Skin epidermis (tissue), 12 donors: Measurements from ENCODE around the gene TSPAN8.
"Not testable (repeated sequence)": the region's sequence is repeated elsewhere in the genome, so short reads cannot be mapped to it uniquely, and the experiment has no call there.

Experiments
- H3K27ac ChIP-seq, 21 experiments: fragments of 200-600 bp; sonication (generic) in 11 of 21; one replicate each; pipeline ENCODE4 v1.5.0; 2020; ENCODE audit warnings: mild to moderate bottlenecking in 3 of 21, inconsistent platforms in 2 of 21, moderate library complexity in 2 of 21
- H3K4me3 ChIP-seq, 7 experiments: fragments of 200-600 bp; sonication (generic) in 2 of 7; one replicate each; pipeline ENCODE4 v1.5.0; 2020; ENCODE audit warnings: inconsistent platforms in 2 of 7, mild to moderate bottlenecking in 2 of 7, moderate library complexity in 1 of 7

Gene TSPAN8

DNA sequence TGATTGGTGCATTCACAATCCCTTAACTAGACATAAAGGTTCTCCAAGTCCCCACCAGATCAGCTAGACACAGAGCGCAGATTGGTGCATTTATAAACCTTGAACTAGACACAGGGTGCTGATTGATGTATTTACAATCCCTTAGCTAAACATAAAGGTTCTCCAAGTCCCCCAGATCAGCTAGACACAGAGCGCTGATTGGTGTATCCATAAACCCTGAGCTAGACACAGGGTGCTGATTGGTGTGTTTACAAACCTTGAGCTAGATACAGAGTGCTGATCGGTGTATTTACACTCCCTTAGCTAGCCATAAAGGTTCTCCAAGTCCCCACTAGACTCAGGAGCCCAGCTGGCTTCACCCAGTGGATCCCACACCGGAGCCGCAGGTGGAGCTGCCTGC lies 8.0 kb upstream of the TSPAN8 start:
- H3K4me3 ChIP-seq, H3K27ac ChIP-seq: not testable (repeated sequence)

GRCh38 chr12:71164568-71165197 lies 6.9 kb upstream of the TSPAN8 start:
- Histone ChIP-seq H3K4me3 (no peak overlapping the region), H3K27ac (no peak overlapping the region)

GRCh38 chr12:71164166-71164565 lies 6.4 kb upstream of the TSPAN8 start:
- no peak overlapping the region for H3K4me3 ChIP-seq
- H3K27ac ChIP-seq = no peak overlapping the region

GRCh38 chr12:71162832-71163763 lies 5.3 kb upstream of the TSPAN8 start:
- no peak overlapping the region for H3K27ac ChIP-seq

GRCh38 chr12:71161591-71161990 lies 3.8 kb upstream of the TSPAN8 start:
- no peak overlapping the region for H3K4me3 ChIP-seq
- H3K27ac ChIP-seq = no peak overlapping the region

More at GRCh38 chr12:71162832-71163763, 5.3 kb upstream of the TSPAN8 start:
- H3K4me3 ChIP-seq = no peak overlapping the region

GRCh38 chr12:71160585-71160984 lies 2.8 kb upstream of the TSPAN8 start:
- Histone ChIP-seq H3K4me3 (no peak overlapping the region), H3K27ac (no peak overlapping the region)

DNA sequence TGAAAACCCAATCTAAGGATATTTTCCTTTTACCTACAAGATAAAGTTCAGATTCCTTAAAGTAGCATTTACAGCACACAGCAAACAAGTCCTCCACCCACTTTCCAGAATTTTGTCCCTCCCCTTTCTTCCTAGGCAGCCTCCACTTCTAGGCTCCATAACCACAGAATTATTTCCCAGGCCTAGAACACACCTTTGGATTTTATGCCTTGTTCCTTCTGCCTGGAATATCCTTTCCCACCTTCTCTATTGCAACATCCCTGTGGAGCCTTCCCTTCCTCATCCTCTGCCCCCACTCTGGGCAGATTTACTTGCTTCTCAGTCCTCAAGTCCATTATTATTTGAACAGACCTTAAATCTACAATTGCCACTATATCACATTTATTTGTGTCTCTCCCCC lies 2.1 kb upstream of the TSPAN8 start:
- Histone ChIP-seq H3K4me3 (no peak overlapping the region), H3K27ac (peak overlapping the region in 1 of 21 experiments; percentile 13)

DNA sequence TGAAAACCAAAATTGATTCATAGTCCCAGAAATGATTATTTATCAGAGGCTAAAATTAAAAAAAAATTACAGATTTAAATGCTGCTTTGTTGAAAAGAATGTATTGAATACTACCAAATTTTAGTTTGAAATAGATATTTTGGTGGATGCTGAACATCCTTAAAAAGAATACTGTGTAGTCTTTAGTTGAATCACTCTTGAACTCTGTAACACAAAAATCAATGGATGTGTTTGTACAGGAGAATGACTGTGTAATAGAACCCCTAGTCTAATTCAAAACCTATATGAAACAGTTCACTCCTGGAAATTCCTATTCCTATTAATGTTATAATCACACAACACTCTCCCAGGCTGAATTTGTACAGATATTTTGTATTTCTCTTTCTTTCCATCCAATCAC lies 1.5 kb upstream of the TSPAN8 start:
- Histone ChIP-seq H3K27ac (no peak overlapping the region), H3K4me3 (no peak overlapping the region)

- no peak overlapping the region for H3K4me3 ChIP-seq
Observed at GRCh38 chr12:71158361-71158882, 623 bp upstream of the TSPAN8 start.

GRCh38 chr12:71155225-71155624 lies 2.6 kb downstream of the TSPAN8 start:
- H3K4me3 ChIP-seq = no peak overlapping the region
- H3K27ac ChIP-seq = no peak overlapping the region

More at GRCh38 chr12:71158361-71158882, 623 bp upstream of the TSPAN8 start:
- H3K27ac ChIP-seq = no peak overlapping the region

DNA sequence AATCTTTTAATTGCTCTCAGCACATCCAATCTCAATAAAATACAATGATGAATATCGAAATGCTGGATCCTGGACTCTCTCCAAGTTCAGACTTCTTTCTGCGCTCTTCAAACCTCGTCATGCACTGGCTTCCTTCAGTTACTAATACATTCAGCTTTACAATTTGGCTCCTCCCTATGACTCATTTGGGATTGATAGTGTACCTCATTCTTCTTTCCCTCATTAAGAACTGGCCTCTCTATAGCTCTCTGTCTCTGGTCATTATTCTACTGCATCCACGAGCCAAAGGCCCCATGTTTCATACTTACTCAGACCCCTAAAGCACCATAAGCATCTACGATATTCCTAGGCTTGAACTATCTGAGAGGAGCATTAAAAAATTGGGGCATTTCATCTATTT lies 4.9 kb downstream of the TSPAN8 start:
- H3K4me3 ChIP-seq = no peak overlapping the region

GRCh38 chr12:71150041-71150440 lies 7.8 kb downstream of the TSPAN8 start:
- not testable (repeated sequence) for H3K27ac ChIP-seq, H3K4me3 ChIP-seq

More for the DNA sequence above, 4.9 kb downstream of the TSPAN8 start:
- no peak overlapping the region for H3K27ac ChIP-seq

DNA sequence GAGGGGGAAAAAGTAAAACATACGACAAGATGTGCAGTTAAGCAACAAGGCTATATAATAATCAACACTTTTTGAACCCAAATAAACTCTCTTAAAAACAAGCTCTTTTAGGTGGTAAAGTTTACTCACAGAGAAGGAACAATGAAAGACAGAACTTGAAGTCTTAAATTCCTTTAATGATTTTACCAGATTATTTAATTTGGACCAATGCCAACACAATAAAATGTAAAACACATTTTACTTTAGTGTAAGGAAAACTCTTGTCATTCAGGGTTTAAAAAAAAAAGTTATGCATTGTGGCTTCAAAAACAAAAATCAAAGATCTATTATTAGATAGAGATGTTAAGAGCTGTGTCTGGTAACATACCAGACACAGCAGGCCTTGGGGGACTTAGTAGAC lies 13.1 kb downstream of the TSPAN8 start:
- Histone ChIP-seq H3K27ac (no peak overlapping the region), H3K4me3 (no peak overlapping the region)

DNA sequence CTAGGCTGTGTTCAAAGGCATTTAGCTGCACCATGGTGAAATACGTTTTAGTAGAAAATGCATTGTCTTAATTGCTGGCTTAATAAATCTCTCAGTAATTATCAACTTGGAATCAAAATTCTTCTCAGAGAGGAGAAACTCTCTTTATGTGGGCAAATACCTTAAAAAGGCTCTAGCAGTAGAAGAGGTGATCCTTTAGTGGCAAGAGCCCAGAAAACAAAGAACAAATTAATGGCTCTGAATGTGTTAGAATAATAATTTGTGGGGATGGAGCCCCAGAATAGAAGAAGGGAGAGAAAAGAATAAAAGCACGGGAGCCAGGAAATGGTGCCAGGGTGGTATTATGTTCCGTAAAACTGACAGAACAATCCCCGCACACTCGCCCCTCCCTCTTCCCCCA lies 14.8 kb downstream of the TSPAN8 start:
- H3K27ac ChIP-seq = no peak overlapping the region

GRCh38 chr12:71142016-71142415 lies 15.8 kb downstream of the TSPAN8 start:
- no peak overlapping the region for H3K4me3 ChIP-seq
- peak overlapping the region in 3 of 21 experiments; percentile 14 to 54 (median 18) for H3K27ac ChIP-seq

More for the DNA sequence above, 14.8 kb downstream of the TSPAN8 start:
- H3K4me3 ChIP-seq = no peak overlapping the region

GRCh38 chr12:71141378-71141926 lies 16.3 kb downstream of the TSPAN8 start:
- no peak overlapping the region for H3K4me3 ChIP-seq
- peak overlapping the region in 3 of 21 experiments; percentile 14 to 54 (median 18) for H3K27ac ChIP-seq

DNA sequence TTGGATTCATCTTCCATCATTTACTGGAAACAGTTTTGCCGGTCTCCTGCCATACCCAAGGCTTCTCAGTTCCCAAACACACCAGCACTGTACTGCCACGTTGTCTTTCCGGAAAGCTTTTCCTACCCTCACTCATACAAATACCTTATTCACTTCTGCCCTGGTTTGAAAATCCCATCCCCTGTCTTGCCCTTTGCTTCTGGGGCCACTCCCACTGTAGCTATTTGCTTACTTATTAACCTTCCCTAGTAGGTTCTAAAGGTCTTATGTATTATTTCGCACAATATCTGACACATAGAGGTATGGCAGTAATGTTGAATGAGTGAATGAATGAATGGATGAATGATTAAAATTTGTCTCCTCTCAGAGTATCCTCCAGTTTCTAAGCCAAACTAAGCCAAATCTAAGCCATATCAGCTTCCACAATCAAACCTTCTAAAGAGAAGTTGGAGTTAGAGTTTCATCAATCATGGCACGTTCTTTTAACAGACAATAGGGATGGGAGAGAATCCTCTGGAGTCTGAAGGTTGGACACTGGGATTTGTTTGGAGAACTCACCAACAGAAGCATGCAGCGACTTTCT lies 18.6 kb downstream of the TSPAN8 start:
- no peak overlapping the region for H3K4me3 ChIP-seq
- no peak overlapping the region for H3K27ac ChIP-seq

- H3K27ac ChIP-seq = no peak overlapping the region
- H3K4me3 ChIP-seq = no peak overlapping the region
Observed at GRCh38 chr12:71138011-71138410, 19.8 kb downstream of the TSPAN8 start.

- H3K27ac ChIP-seq = no peak overlapping the region
- H3K4me3 ChIP-seq = no peak overlapping the region
Observed at GRCh38 chr12:71135812-71136176, 22.0 kb downstream of the TSPAN8 start.
